OCI-LY7 (cell line): ENCODE results near the gene NUP93. TPM values are rescaled to one million over a fixed set of nuclear protein-coding genes. Genes with fewer than 3 reads are reported as not detected.

Experiments
- BruUV-seq: library from RNA; stranded (reverse); fragments of 400-500 nt; replicated peaks from 2 replicates; lab custom pipeline; 2021; lab: Mats Ljungman, UMichigan
- CTCF ChIA-PET: fragments of 300-600 bp; sonication (Branson Sonifier 250); formaldehyde crosslinking; loops from one replicate; lab custom pipeline; 2022; ENCODE audit warnings: antibody characterized with exemption; ENCODE audit not compliant: unreplicated experiment; lab: Charles Lee
- POLR2A ChIA-PET: fragments of 300-600 bp; sonication (Branson Sonifier 250); formaldehyde crosslinking; loops from one replicate; lab custom pipeline; 2022; ENCODE audit warnings: antibody characterized with exemption; lab: Charles Lee
- DNase-seq: peaks from one replicate; pipeline ENCODE4 v3.0.0-alpha.2; 2015; ENCODE audit warnings: low spot score
- H2AFZ ChIP-seq: fragments of 200-600 bp; sonication (generic), shearing (Covaris generic); 2 replicates; pipeline ENCODE4 v1.6.1; 2014; ENCODE audit warnings: mild to moderate bottlenecking, antibody characterized with exemption, low read length, moderate library complexity
- H3K27ac ChIP-seq: fragments of 200-600 bp; sonication (generic); 2 replicates; pipeline ENCODE4 v1.5.1; 2014; ENCODE audit warnings: mixed run types, low read depth, mild to moderate bottlenecking, moderate library complexity, low read length, inconsistent platforms; ENCODE audit not compliant: poor library complexity, severe bottlenecking
- H3K36me3 ChIP-seq: fragments of 200-600 bp; sonication (generic); 2 replicates; pipeline ENCODE4 v1.6.1; 2014; ENCODE audit warnings: mild to moderate bottlenecking, antibody characterized with exemption, low read length, moderate library complexity, mixed read lengths; ENCODE audit not compliant: insufficient read depth
- H3K4me1 ChIP-seq: fragments of 200-600 bp; sonication (generic); 2 replicates; pipeline ENCODE4 v1.5.1; 2014; ENCODE audit warnings: mild to moderate bottlenecking, low read length; ENCODE audit not compliant: insufficient read depth, poor library complexity, severe bottlenecking
- H3K4me2 ChIP-seq: fragments of 200-600 bp; sonication (generic); 2 replicates; pipeline ENCODE4 v1.6.1; 2014; ENCODE audit warnings: mild to moderate bottlenecking, low read length
- H3K4me3 ChIP-seq: fragments of 200-600 bp; sonication (generic); 2 replicates; pipeline ENCODE4 v1.5.1; 2014; ENCODE audit warnings: mild to moderate bottlenecking, low read depth, low read length; ENCODE audit not compliant: poor library complexity, severe bottlenecking
- H3K79me2 ChIP-seq: fragments of 200-600 bp; sonication (generic); 2 replicates; pipeline ENCODE4 v1.6.1; 2016; ENCODE audit warnings: low read depth, mild to moderate bottlenecking, low read length, moderate library complexity, mixed read lengths; ENCODE audit not compliant: insufficient read depth
- H3K9me2 ChIP-seq: fragments of 200-600 bp; sonication (generic); 2 replicates; pipeline ENCODE4 v1.6.1; 2016; ENCODE audit warnings: mild to moderate bottlenecking, low read length, mixed read lengths; ENCODE audit not compliant: insufficient read depth
- H3K9me3 ChIP-seq: fragments of 200-600 bp; sonication (generic); 2 replicates; pipeline ENCODE4 v1.6.1; 2014; ENCODE audit warnings: mild to moderate bottlenecking, mixed run types, low read length, mixed read lengths
- H4K20me1 ChIP-seq: fragments of 200-600 bp; sonication (generic); 2 replicates; pipeline ENCODE4 v1.6.1; 2014; ENCODE audit warnings: mild to moderate bottlenecking, antibody characterized with exemption, low read length, moderate library complexity, mixed read lengths; ENCODE audit not compliant: insufficient read depth
- CTCF ChIP-seq: fragments of 200-600 bp; sonication (generic); conservative IDR thresholded peaks from 2 replicates; pipeline ENCODE4 v1.5.1; 2014; ENCODE audit warnings: mild to moderate bottlenecking, antibody characterized with exemption, low read length, moderate library complexity, mixed read lengths
- EZH2phosphoT487 ChIP-seq: fragments of 200-600 bp; sonication (generic); IDR thresholded peaks from 2 replicates; pipeline ENCODE4 v1.6.1; 2018; ENCODE audit warnings: low read depth, borderline replicate concordance, mild to moderate bottlenecking, mixed run types, antibody characterized with exemption, low read length, moderate library complexity, mixed read lengths
- intact Hi-C: fragments of 100-400 bp; cut with micrococcal nuclease; formaldehyde crosslinking; loops from one replicate; pipeline ENCODE4 v1.10.0; 2022; ENCODE audit not compliant: unreplicated experiment
- total RNA-seq, 2 experiments: library from RNA; depleted of rRNA in 1 of 2; stranded (reverse); fragments of >200 nt in 1 of 2; shearing (Covaris generic) in 1 of 2; gene quantifications; 2 replicates each; pipeline ENCODE4 v1.2.3, GENCODE V29; 2014 to 2022

NUP93 gene
- total RNA-seq, 2 experiments from 2014 or later = 119 to 183 TPM

DNA sequence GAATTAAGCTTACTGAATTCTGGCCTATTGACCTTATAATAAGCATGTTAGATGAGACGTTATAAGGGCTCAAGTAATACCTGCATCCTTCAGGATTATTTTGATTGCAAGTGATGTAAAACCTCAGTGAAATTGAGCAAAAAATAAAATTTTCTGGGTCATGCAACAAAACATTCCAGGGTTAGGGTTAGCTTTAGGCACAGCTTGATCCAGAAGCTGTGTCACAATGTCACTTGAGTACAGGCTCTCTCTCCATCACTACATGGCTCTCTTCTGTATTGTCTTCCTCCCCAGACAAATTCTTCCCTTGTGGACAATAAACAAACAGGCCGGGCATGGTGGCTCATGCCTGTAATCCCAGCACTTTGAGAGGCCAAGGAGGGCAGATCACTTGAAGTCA is 3.6 kb upstream of the NUP93 start:
- peaks cover 13% of the 10 kb centered on the region for H3K79me2 ChIP-seq
- no peak overlapping the region for H3K27ac ChIP-seq
- no peaks in the 10 kb centered on the region for H3K9me2 ChIP-seq
- no peaks in the 10 kb centered on the region for H3K36me3 ChIP-seq
- H2AFZ ChIP-seq = no peak overlapping the region
- no peak for DNase-seq
- POLR2A ChIA-PET = interaction anchor here (1.1 kb wide), 1 partner anchor 9 kb away, joined by 3 read pairs; no protein-coding TSS in a partner anchor
- H3K4me1 ChIP-seq = peaks cover 15% of the 10 kb centered on the region
- no peaks in the 10 kb centered on the region; the same call in 1 of the 2 replicates for H3K9me3 ChIP-seq
- no peak overlapping the region for H3K4me2 ChIP-seq
- BruUV-seq = no TSS peak
- TF ChIP-seq CTCF (no peak), EZH2phosphoT487 (no peak)
- no peak overlapping the region for H3K4me3 ChIP-seq
- no peaks in the 10 kb centered on the region for H4K20me1 ChIP-seq
- CTCF ChIA-PET = no interaction called here
- intact Hi-C loops = no loop called here

DNA sequence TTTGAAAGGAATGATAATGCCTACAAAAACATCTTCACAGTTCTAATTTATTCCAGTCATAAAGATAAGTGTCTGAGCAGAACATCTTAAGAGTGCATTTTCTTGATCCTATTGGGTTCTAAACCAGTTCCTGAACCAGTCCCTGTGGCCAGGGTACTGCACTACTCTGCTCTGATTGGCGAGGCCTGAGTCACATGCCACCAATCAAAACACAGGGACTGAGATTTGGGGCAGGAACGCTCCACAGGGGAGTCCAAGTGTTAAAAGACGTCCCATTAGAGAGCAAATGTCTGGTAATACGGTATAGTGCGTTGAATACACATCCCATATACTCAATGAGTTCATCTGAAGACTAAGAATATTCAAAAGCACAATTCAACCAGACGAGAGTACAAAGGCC is 3.0 kb upstream of the NUP93 start:
- no TSS peak for BruUV-seq
- intact Hi-C loops = no loop called here
- Histone ChIP-seq H3K4me1 (peaks cover 21% of the 10 kb centered on the region), H3K4me2 (no peak overlapping the region), H4K20me1 (peaks cover 3% of the 10 kb centered on the region; the same call in 1 of the 2 replicates), H3K36me3 (no peaks in the 10 kb centered on the region), H3K9me2 (no peaks in the 10 kb centered on the region), H3K4me3 (no peak overlapping the region), H3K79me2 (peaks cover 19% of the 10 kb centered on the region), H3K27ac (no peak overlapping the region), H3K9me3 (no peaks in the 10 kb centered on the region; the same call in 1 of the 2 replicates), H2AFZ (no peak overlapping the region)
- ChIA-PET CTCF (no interaction called here), POLR2A (interaction anchor here (0.6 to 3.0 kb wide), 2 partner anchors 18 to 191 kb away, joined by 6 to 9 read pairs; no protein-coding TSS in a partner anchor)
- no peak for DNase-seq
- TF ChIP-seq CTCF = no peak
- no peak for TF ChIP-seq EZH2phosphoT487

DNA sequence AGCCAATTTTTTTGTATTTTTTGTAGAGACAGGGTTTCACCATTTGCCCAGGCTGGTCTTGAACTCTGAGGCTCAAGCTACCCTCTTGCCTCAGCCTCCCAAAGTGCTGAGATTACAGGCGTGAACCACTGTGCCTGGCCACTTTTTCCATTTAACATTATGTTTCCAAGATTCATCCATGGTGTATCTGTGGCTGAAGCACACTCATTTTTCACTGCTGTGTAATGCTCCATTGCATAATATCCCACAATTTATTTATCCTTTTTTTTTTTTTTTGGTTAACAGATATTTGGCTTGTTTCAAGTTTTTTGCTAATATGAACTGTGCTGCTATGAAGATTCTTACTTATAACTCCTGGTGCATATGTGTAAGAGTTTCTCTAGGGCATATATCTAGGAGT is 1.9 kb upstream of the NUP93 start:
- Histone ChIP-seq H2AFZ (no peak overlapping the region), H3K4me1 (peaks cover 32% of the 10 kb centered on the region), H3K27ac (no peak overlapping the region), H3K36me3 (no peaks in the 10 kb centered on the region), H4K20me1 (peaks cover 10% of the 10 kb centered on the region; the same call in 1 of the 2 replicates), H3K9me2 (no peaks in the 10 kb centered on the region), H3K4me3 (no peak overlapping the region), H3K4me2 (no peak overlapping the region), H3K9me3 (no peaks in the 10 kb centered on the region; the same call in 1 of the 2 replicates), H3K79me2 (peaks cover 30% of the 10 kb centered on the region)
- no TSS peak for BruUV-seq
- ChIA-PET CTCF (interaction anchor here (1.1 kb wide), 1 partner anchor 9 kb away, joined by 3 read pairs; no protein-coding TSS in a partner anchor), POLR2A (interaction anchor here (0.6 to 3.0 kb wide), 4 partner anchors 12 to 28 kb away, joined by 4 to 9 read pairs (median 5); no protein-coding TSS in a partner anchor)
- no peak for DNase-seq
- TF ChIP-seq CTCF (no peak), EZH2phosphoT487 (no peak)
- intact Hi-C loops = no loop called here
